ENCODE measurements around the gene PNKP. TPM values are rescaled to one million over a fixed set of nuclear protein-coding genes. Genes with fewer than 3 reads are reported as not detected.

PNKP gene
- polyA plus RNA-seq, 1 donor, result 61.2 TPM

- no peaks in the 10 kb centered on the region for H3K9me3 ChIP-seq (ENCODE audit: control insufficient read depth, low read depth, low read length)
Measured at GRCh38 chr19:49840736-49841249, 26.6 kb downstream of the PNKP start.

GRCh38 chr19:49840321-49840720, 27.1 kb downstream of the PNKP start:
- WGBS (ENCODE audit: insufficient coverage, low lambda C conversion rate), result 60% methylated on average over 2 of the region's 11 CpGs
- peaks cover 51% of the 10 kb centered on the region for H3K36me3 ChIP-seq (ENCODE audit: control insufficient read depth, insufficient read depth, low read length)

More at GRCh38 chr19:49840736-49841249, 26.6 kb downstream of the PNKP start:
- Histone ChIP-seq H3K36me3 (ENCODE audit: control insufficient read depth, insufficient read depth, low read length) (peaks cover 46% of the 10 kb centered on the region), H3K27me3 (ENCODE audit: control insufficient read depth, insufficient read depth, low read length) (no peaks in the 10 kb centered on the region), H3K4me3 (ENCODE audit: low read length) (no peak overlapping the region), H3K4me1 (ENCODE audit: control insufficient read depth, insufficient read depth, low read length) (no peaks in the 10 kb centered on the region), H3K27ac (ENCODE audit: low read length) (no peak overlapping the region)
- 88% methylated on average over 5 of the region's 17 CpGs for WGBS (ENCODE audit: insufficient coverage, low lambda C conversion rate)
- no peak for DNase-seq

DNA sequence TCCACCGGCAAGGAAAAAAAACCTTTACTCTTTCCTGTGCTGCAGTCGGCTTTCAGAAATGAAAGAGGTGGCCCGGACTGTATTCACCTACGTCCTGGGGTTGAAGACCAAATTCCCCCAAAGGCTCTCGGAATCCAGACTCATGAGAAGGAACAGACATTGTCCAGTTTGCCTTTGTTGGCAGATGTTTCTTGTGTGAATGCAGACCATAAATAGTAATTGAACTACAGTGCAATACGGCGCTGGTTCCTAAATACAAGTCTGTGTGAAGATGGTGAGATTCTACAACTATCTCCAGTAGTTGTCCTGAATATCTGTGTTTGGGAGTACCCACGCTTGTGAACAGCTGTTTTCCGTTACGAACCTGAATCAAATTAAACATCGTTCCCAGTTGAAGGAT, 27.7 kb downstream of the PNKP start:
- H3K4me3 ChIP-seq (ENCODE audit: low read length), result no peak overlapping the region
- H3K9me3 ChIP-seq (ENCODE audit: control insufficient read depth, low read depth, low read length), result no peaks in the 10 kb centered on the region
- no peak for DNase-seq
- H3K36me3 ChIP-seq (ENCODE audit: control insufficient read depth, insufficient read depth, low read length), result peaks cover 57% of the 10 kb centered on the region
- no CpG with 5 or more reads among the region's 11 CpGs for WGBS (ENCODE audit: insufficient coverage, low lambda C conversion rate)
- H3K27me3 ChIP-seq (ENCODE audit: control insufficient read depth, insufficient read depth, low read length), result no peaks in the 10 kb centered on the region
- no peaks in the 10 kb centered on the region for H3K4me1 ChIP-seq (ENCODE audit: control insufficient read depth, insufficient read depth, low read length)
- no peak overlapping the region for H3K27ac ChIP-seq (ENCODE audit: low read length)

More at GRCh38 chr19:49840321-49840720, 27.1 kb downstream of the PNKP start:
- Histone ChIP-seq H3K4me3 (ENCODE audit: low read length) (no peak overlapping the region), H3K4me1 (ENCODE audit: control insufficient read depth, insufficient read depth, low read length) (no peaks in the 10 kb centered on the region), H3K27me3 (ENCODE audit: control insufficient read depth, insufficient read depth, low read length) (no peaks in the 10 kb centered on the region), H3K27ac (ENCODE audit: low read length) (no peak overlapping the region), H3K9me3 (ENCODE audit: control insufficient read depth, low read depth, low read length) (no peaks in the 10 kb centered on the region)
- no peak for DNase-seq

GRCh38 chr19:49838885-49839588, 28.3 kb downstream of the PNKP start:
- WGBS (ENCODE audit: insufficient coverage, low lambda C conversion rate), result no CpG with 5 or more reads among the region's 18 CpGs
- no peaks in the 10 kb centered on the region for H3K4me1 ChIP-seq (ENCODE audit: control insufficient read depth, insufficient read depth, low read length)
- no peak overlapping the region for H3K4me3 ChIP-seq (ENCODE audit: low read length)
- no peak overlapping the region for H3K27ac ChIP-seq (ENCODE audit: low read length)
- H3K36me3 ChIP-seq (ENCODE audit: control insufficient read depth, insufficient read depth, low read length), result peaks cover 63% of the 10 kb centered on the region
- no peak for DNase-seq
- H3K9me3 ChIP-seq (ENCODE audit: control insufficient read depth, low read depth, low read length), result no peaks in the 10 kb centered on the region
- no peaks in the 10 kb centered on the region for H3K27me3 ChIP-seq (ENCODE audit: control insufficient read depth, insufficient read depth, low read length)

DNA sequence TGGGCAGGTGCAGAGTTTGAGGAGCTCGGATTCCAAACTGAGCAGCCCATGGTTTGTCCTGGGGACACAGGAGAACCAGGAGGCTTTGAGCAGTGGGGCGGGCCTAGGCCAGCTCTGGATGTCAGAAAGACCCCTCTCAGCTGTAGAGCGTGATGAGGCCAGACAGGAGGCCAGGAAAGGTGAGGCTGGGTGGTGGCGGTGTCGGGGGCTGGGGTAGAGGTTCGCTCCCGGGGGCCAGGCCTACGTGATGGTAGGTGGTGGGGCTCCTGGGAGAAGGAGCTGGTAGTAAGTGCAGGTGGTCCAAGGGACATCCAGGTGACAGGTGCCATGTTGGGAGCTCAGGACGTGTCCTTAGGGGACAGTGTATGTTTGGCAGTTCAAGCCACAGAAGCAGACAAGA, 30.0 kb downstream of the PNKP start:
- Histone ChIP-seq H3K27ac (ENCODE audit: low read length) (no peak overlapping the region), H3K4me1 (ENCODE audit: control insufficient read depth, insufficient read depth, low read length) (no peaks in the 10 kb centered on the region), H3K4me3 (ENCODE audit: low read length) (no peak overlapping the region), H3K27me3 (ENCODE audit: control insufficient read depth, insufficient read depth, low read length) (no peaks in the 10 kb centered on the region), H3K36me3 (ENCODE audit: control insufficient read depth, insufficient read depth, low read length) (peaks cover 80% of the 10 kb centered on the region), H3K9me3 (ENCODE audit: control insufficient read depth, low read depth, low read length) (no peaks in the 10 kb centered on the region)
- no CpG with 5 or more reads among the region's 9 CpGs for WGBS (ENCODE audit: insufficient coverage, low lambda C conversion rate)
- no peak for DNase-seq

DNA sequence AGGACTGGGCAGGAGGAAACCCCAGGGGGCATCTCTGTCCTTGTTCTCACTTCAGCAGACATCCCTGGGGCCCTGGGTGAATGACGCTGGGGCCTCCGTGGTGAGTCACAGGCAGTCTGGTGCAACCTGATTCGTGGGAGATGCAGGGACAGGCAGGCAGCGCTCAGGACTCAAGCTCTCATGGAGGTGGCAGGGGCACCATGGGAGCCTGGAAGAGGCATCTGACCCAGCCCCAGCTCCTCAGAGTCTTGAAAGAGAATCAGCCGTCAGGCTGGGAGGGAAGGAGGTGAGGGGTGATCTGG, 30.4 kb downstream of the PNKP start:
- no CpG with 5 or more reads among the region's 5 CpGs for WGBS (ENCODE audit: insufficient coverage, low lambda C conversion rate)
- no peaks in the 10 kb centered on the region for H3K9me3 ChIP-seq (ENCODE audit: control insufficient read depth, low read depth, low read length)
- DNase-seq, result no peak
- no peak overlapping the region for H3K27ac ChIP-seq (ENCODE audit: low read length)
- no peaks in the 10 kb centered on the region for H3K4me1 ChIP-seq (ENCODE audit: control insufficient read depth, insufficient read depth, low read length)
- H3K36me3 ChIP-seq (ENCODE audit: control insufficient read depth, insufficient read depth, low read length), result peaks cover 83% of the 10 kb centered on the region
- H3K27me3 ChIP-seq (ENCODE audit: control insufficient read depth, insufficient read depth, low read length), result no peaks in the 10 kb centered on the region
- H3K4me3 ChIP-seq (ENCODE audit: low read length), result no peak overlapping the region

DNA sequence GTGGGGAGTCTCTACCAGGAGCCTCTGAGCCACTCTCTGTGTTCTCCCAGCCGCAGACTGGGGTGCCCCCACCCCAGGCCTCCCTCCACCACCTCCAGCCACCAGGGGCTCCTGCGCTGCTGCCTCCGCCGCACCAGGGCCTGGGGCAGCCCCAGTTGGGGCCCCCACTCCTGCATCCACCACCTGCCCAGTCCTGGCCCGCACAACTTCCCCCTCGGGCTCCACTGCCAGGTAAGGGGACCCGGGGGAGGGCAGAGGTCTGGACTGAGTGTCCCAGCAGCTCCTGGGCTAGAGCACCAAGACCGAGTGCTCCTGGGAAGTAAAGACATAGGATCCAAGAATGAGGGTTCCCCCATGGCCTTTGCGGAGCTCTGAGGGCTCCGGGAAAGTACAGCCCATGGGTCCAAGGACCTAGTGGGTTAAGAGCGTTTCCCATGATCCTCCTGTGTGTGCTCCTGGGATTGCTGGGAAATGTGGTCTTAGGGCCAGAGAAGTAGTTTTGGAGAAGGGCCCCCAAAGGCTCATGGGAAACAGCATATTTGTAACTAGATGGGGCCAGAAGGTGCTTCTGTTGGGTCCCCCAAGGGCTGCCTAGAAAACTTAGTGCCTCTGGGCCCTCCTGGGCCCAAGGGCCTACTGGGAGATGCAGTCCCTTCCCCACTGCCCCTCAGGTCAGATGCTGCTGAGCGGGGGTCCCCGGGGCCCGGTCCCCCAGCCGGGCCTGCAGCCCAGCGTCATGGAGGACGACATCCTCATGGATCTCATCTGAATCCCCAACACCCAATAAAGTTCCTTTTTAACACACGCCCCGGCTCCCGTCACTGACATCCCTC, 31.0 kb downstream of the PNKP start:
- Histone ChIP-seq H3K4me3 (ENCODE audit: low read length) (no peak overlapping the region), H3K4me1 (ENCODE audit: control insufficient read depth, insufficient read depth, low read length) (no peaks in the 10 kb centered on the region), H3K27me3 (ENCODE audit: control insufficient read depth, insufficient read depth, low read length) (no peaks in the 10 kb centered on the region), H3K9me3 (ENCODE audit: control insufficient read depth, low read depth, low read length) (no peaks in the 10 kb centered on the region), H3K36me3 (ENCODE audit: control insufficient read depth, insufficient read depth, low read length) (peaks cover 87% of the 10 kb centered on the region), H3K27ac (ENCODE audit: low read length) (no peak overlapping the region)
- WGBS (ENCODE audit: insufficient coverage, low lambda C conversion rate), result no CpG with 5 or more reads among the region's 20 CpGs
- DNase-seq, result no peak

DNA sequence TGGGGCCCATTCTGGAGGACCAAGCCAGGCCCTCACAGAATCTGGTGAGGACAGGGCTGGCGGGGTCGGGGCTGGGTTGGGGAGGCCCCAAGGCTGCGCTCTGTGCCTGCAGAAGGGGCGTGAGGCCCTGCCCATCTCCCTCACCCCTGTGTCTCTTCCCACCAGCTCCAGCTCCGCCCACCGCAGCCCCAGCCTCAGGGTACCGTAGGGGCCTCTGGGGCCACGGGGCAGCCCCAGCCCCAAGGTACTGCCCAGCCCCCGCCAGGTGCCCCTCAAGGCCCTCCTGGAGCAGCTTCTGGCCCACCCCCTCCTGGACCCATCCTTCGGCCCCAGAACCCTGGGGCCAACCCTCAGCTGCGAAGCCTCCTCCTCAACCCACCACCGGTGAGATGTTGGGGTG, 31.8 kb downstream of the PNKP start:
- H3K27me3 ChIP-seq (ENCODE audit: control insufficient read depth, insufficient read depth, low read length), result no peaks in the 10 kb centered on the region
- no peak for DNase-seq
- H3K9me3 ChIP-seq (ENCODE audit: control insufficient read depth, low read depth, low read length), result no peaks in the 10 kb centered on the region
- no peaks in the 10 kb centered on the region for H3K4me1 ChIP-seq (ENCODE audit: control insufficient read depth, insufficient read depth, low read length)
- no CpG with 5 or more reads among the region's 12 CpGs for WGBS (ENCODE audit: insufficient coverage, low lambda C conversion rate)
- peaks cover 94% of the 10 kb centered on the region for H3K36me3 ChIP-seq (ENCODE audit: control insufficient read depth, insufficient read depth, low read length)
- no peak overlapping the region for H3K27ac ChIP-seq (ENCODE audit: low read length)
- no peak overlapping the region for H3K4me3 ChIP-seq (ENCODE audit: low read length)

GRCh38 chr19:49833599-49833998, 33.8 kb downstream of the PNKP start:
- no peak for DNase-seq
- H3K4me1 ChIP-seq (ENCODE audit: control insufficient read depth, insufficient read depth, low read length), result no peaks in the 10 kb centered on the region

DNA sequence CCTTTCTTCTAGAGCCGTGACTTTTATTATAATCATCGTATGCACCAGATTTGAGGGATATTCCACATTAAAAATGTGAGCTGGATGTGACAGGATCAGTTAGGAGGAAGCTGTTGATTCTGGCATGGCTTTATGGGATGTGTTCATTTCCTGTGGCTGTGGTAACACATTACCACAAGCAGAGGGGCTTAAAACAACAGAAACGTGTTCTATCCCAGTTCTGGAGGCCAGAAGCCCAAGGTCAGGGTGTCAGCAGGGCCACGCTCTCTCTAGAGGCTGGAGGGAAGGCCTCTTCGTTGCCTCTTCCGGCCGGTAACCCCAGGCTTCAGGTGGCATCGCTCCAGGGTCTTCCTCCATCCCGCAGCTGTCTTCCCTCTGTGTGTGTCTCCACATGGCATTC, 34.8 kb downstream of the PNKP start:
- H3K4me1 ChIP-seq (ENCODE audit: control insufficient read depth, insufficient read depth, low read length), result no peaks in the 10 kb centered on the region
- H3K36me3 ChIP-seq (ENCODE audit: control insufficient read depth, insufficient read depth, low read length), result peaks cover 95% of the 10 kb centered on the region
- WGBS (ENCODE audit: insufficient coverage, low lambda C conversion rate), result no CpG with 5 or more reads among the region's 9 CpGs
- H3K27ac ChIP-seq (ENCODE audit: low read length), result no peak overlapping the region
- no peaks in the 10 kb centered on the region for H3K9me3 ChIP-seq (ENCODE audit: control insufficient read depth, low read depth, low read length)
- no peak for DNase-seq
- no peak overlapping the region for H3K4me3 ChIP-seq (ENCODE audit: low read length)
- no peaks in the 10 kb centered on the region for H3K27me3 ChIP-seq (ENCODE audit: control insufficient read depth, insufficient read depth, low read length)

More at GRCh38 chr19:49833599-49833998, 33.8 kb downstream of the PNKP start:
- H3K4me3 ChIP-seq (ENCODE audit: low read length), result no peak overlapping the region
- H3K27ac ChIP-seq (ENCODE audit: low read length), result no peak overlapping the region
- H3K9me3 ChIP-seq (ENCODE audit: control insufficient read depth, low read depth, low read length), result no peaks in the 10 kb centered on the region
- no CpG with 5 or more reads among the region's 7 CpGs for WGBS (ENCODE audit: insufficient coverage, low lambda C conversion rate)
- H3K27me3 ChIP-seq (ENCODE audit: control insufficient read depth, insufficient read depth, low read length), result no peaks in the 10 kb centered on the region
- peaks cover 98% of the 10 kb centered on the region for H3K36me3 ChIP-seq (ENCODE audit: control insufficient read depth, insufficient read depth, low read length)
